ENCODE data around the gene COBLL1. TPM values are rescaled to one million over a fixed set of nuclear protein-coding genes. Genes with fewer than 3 reads are reported as not detected.

COBLL1 gene
- total RNA-seq, 1 donor = 13.4 TPM

- no peak for DNase-seq (ENCODE audit: low read depth)
- TF ChIP-seq CTCF (IDR thresholded peaks at IDR 0.05; ENCODE audit: insufficient read depth, low read depth, low read length) = no peak
- no peak overlapping the region for H3K4me3 ChIP-seq (ENCODE audit: low read depth, low read length)
Measured at GRCh38 chr2:164678631-164679149, 162.9 kb downstream of the COBLL1 start.

- H3K4me3 ChIP-seq (ENCODE audit: low read depth, low read length) = no peak overlapping the region
- DNase-seq (ENCODE audit: low read depth) = no peak
- no peak for TF ChIP-seq CTCF (IDR thresholded peaks at IDR 0.05; ENCODE audit: insufficient read depth, low read depth, low read length)
Measured at GRCh38 chr2:164677733-164678132, 163.9 kb downstream of the COBLL1 start.

- TF ChIP-seq CTCF (IDR thresholded peaks at IDR 0.05; ENCODE audit: insufficient read depth, low read depth, low read length) = no peak
- H3K4me3 ChIP-seq (ENCODE audit: low read depth, low read length) = no peak overlapping the region
- DNase-seq (ENCODE audit: low read depth) = no peak
Measured at GRCh38 chr2:164677271-164677670, 164.4 kb downstream of the COBLL1 start.

GRCh38 chr2:164675687-164676086, 165.9 kb downstream of the COBLL1 start:
- no peak for TF ChIP-seq CTCF (IDR thresholded peaks at IDR 0.05; ENCODE audit: insufficient read depth, low read depth, low read length)
- DNase-seq (ENCODE audit: low read depth) = no peak
- no peak overlapping the region for H3K4me3 ChIP-seq (ENCODE audit: low read depth, low read length)

- no peak for DNase-seq (ENCODE audit: low read depth)
- TF ChIP-seq CTCF (IDR thresholded peaks at IDR 0.05; ENCODE audit: insufficient read depth, low read depth, low read length) = no peak
- no peak overlapping the region for H3K4me3 ChIP-seq (ENCODE audit: low read depth, low read length)
Measured at GRCh38 chr2:164675027-164675426, 166.6 kb downstream of the COBLL1 start.

GRCh38 chr2:164671664-164672396, 169.8 kb downstream of the COBLL1 start:
- no peak overlapping the region for H3K4me3 ChIP-seq (ENCODE audit: low read depth, low read length)
- TF ChIP-seq CTCF (IDR thresholded peaks at IDR 0.05; ENCODE audit: insufficient read depth, low read depth, low read length) = no peak
- no peak for DNase-seq (ENCODE audit: low read depth)

Data from fibroblast of villous mesenchyme (primary cell).